Uterus (tissue), 2 donors: Measurements from ENCODE around the gene UPK1A.

Experiments
- POLR2A ChIP-seq, 2 donors: fragments of 450-650 bp; IDR thresholded peaks; one replicate each; pipeline ENCODE4 v1.6.1; 2016; ENCODE audit warnings: antibody characterized with exemption in 2 of 2, mild to moderate bottlenecking in 1 of 2, moderate library complexity in 1 of 2
- TF ChIP-seq, protein P1 (sequence below), 4 experiments: fragments of 200-600 bp in 2 of 4; fragments of 450-650 bp in 2 of 4; sonication (generic) in 2 of 4; IDR thresholded peaks; one replicate each; pipeline ENCODE4 v1.5.1; 2016 to 2019; ENCODE audit warnings: antibody characterized with exemption in 4 of 4, mild to moderate bottlenecking in 2 of 4, moderate library complexity in 1 of 4

DNA sequence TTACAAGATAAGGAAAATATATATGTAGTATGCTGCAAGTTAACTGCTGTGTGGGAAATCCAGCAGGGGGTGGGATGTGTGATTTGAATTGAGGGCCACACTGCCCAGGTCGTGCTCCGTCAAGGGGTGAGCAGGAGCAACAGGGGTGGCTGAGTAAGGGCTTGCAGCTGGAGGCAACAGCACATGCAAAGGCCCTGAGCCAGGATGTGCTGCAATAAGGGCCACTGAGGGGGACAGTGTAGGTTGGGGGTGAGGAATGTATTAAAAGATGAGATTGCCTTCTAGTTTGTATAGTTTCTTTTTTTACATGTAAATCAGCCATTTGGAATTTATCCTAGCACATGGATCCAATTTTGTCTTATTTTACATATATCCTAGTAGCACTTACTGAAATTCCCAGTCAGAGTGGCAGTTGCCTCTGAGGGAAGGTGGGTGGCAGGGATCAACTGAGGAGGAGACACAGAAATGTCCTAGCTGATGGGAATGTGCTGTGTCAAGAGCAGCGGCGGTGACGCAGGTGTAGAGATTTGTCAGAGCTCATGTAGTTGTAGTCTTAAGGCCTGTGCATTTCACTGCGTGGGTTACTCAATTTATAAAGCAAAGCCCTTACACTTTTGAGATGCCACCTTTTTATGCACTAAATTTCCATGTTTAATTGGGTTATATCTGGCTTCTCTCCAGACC is 42.8 kb upstream of the UPK1A start:
- no peak for TF ChIP-seq POLR2A (IDR thresholded peaks at IDR 0.05)
- TF ChIP-seq, protein P1, sequence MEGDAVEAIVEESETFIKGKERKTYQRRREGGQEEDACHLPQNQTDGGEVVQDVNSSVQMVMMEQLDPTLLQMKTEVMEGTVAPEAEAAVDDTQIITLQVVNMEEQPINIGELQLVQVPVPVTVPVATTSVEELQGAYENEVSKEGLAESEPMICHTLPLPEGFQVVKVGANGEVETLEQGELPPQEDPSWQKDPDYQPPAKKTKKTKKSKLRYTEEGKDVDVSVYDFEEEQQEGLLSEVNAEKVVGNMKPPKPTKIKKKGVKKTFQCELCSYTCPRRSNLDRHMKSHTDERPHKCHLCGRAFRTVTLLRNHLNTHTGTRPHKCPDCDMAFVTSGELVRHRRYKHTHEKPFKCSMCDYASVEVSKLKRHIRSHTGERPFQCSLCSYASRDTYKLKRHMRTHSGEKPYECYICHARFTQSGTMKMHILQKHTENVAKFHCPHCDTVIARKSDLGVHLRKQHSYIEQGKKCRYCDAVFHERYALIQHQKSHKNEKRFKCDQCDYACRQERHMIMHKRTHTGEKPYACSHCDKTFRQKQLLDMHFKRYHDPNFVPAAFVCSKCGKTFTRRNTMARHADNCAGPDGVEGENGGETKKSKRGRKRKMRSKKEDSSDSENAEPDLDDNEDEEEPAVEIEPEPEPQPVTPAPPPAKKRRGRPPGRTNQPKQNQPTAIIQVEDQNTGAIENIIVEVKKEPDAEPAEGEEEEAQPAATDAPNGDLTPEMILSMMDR (IDR thresholded peaks at IDR 0.05): no peak
